Mucosa of rectum (tissue), 2 donors: Measurements from ENCODE around the gene MED13L.
"Not testable (repeated sequence)": the region's sequence is repeated elsewhere in the genome, so short reads cannot be mapped to it uniquely, and the experiment has no call there.

Experiments used
- H3K27ac ChIP-seq, 2 donors: one replicate each; pipeline ENCODE4 v1.7.0; 2013; ENCODE audit warnings: inconsistent platforms in 2 of 2, low read depth in 2 of 2, low read length in 2 of 2
- H3K27me3 ChIP-seq, 2 donors: one replicate each; pipeline ENCODE4 v1.7.0; 2013; ENCODE audit warnings: low read length in 2 of 2; ENCODE audit not compliant: control insufficient read depth in 2 of 2, insufficient read depth in 2 of 2
- H3K36me3 ChIP-seq, 2 donors: one replicate each; pipeline ENCODE4 v1.7.0; 2013; ENCODE audit warnings: low read length in 2 of 2; ENCODE audit not compliant: control insufficient read depth in 2 of 2, insufficient read depth in 2 of 2
- H3K4me1 ChIP-seq, 2 donors: one replicate each; pipeline ENCODE4 v1.7.0; 2013; ENCODE audit warnings: low read length in 2 of 2, mild to moderate bottlenecking in 1 of 2; ENCODE audit not compliant: control insufficient read depth in 2 of 2, insufficient read depth in 2 of 2
- H3K4me3 ChIP-seq, 2 donors: one replicate each; pipeline ENCODE4 v1.7.0; 2013; ENCODE audit warnings: low read length in 2 of 2
- H3K9ac ChIP-seq, 2 donors: one replicate each; pipeline ENCODE4 v1.7.0; 2013; ENCODE audit warnings: low read length in 2 of 2, low read depth in 1 of 2, mild to moderate bottlenecking in 1 of 2
- H3K9me3 ChIP-seq, 2 donors: one replicate each; pipeline ENCODE4 v1.7.0; 2013; ENCODE audit warnings: low read length in 2 of 2; ENCODE audit not compliant: control insufficient read depth in 2 of 2
- donor health status: healthy.
- donor health status: Normal muscosa, but diverticular disease.

Gene MED13L

DNA sequence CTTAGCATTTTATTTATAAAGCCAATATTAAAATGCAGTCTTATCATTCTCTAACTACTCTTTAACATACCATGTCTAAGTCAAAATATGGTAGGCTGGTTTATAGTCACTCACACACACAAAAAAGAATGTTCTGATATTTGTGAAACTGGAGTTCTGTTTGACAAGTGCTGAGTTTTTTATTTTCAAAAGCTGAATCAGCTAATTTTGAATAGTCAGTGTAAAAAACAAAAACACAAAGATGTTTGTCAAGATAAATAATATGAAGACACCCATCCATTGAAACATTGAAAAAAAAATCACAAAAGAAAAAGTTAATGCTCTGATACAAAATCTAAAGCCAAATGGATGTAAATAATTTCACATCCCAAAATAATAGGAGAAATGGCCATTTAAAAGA lies 231.5 kb downstream of the MED13L start:
- Histone ChIP-seq H3K4me1 (peaks cover 0 to 4% of the 10 kb centered on the region in 2 donors), H3K27me3 (no peaks in the 10 kb centered on the region), H3K4me3 (no peak overlapping the region), H3K9ac (no peak overlapping the region), H3K9me3 (no peaks in the 10 kb centered on the region), H3K36me3 (no peaks in the 10 kb centered on the region), H3K27ac (no peak overlapping the region)

DNA sequence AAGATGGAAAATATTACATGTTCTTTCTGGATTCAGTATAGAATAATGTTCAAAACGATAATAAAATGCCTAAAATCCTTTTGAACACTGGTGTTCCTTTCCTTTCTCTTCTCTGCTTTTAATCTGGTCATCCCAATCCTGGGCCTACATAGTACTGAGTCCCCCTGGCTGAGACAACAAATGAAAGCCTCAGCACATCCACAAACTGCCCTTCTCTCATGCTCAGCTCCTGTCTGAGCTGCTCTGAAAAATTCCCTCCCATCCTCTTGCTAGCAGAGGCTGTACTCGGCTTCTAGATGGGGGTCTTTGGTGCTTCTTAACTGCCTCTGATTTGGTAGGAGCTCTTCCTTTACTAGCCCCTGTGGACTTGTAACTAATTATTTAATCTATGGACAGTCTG lies 232.3 kb downstream of the MED13L start:
- Histone ChIP-seq H3K9me3 (no peaks in the 10 kb centered on the region), H3K4me1 (peaks cover 0 to 3% of the 10 kb centered on the region in 2 donors), H3K27ac (no peak overlapping the region), H3K4me3 (no peak overlapping the region), H3K9ac (no peak overlapping the region), H3K27me3 (no peaks in the 10 kb centered on the region), H3K36me3 (no peaks in the 10 kb centered on the region)

DNA sequence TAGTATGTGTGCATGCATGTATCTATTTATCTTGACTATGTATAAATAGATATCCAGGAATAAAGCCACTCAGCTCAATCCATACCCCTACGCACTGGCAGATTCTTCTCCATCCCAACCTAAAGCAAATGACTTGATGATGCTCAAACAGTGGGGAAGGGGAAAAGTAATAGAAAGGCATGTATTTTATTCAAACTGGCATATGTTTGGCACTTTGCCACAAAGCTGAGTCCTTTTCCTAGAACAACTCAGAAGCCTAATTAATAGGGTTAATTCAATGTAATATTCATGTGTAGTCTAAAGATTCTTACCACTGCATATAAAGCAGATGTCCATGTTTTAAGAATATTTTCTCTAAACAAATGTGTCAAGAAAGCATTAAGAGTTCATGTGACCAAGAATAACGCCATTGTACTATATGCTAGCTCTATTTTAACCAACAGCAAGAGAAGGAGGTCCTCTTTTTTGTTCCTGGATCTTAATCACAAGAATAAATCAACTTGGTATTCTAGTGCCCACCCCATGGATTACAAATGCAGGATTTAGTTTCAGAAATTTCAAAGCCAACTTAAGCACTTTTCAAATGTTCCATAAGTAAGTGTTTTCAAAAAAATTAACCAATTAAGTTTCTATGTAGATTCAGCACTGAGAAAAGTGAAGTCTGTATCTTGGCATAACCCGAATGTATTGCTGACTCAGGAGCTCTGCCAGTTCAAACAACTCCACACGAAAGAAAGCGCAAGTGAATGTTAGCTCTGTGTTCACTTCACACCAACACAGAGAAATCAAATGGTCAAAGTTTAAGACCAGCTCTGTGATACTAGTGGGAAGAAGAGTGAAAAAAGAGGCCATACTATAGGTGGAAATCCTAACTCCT lies 233.6 kb downstream of the MED13L start:
- H3K9me3 ChIP-seq: no peaks in the 10 kb centered on the region
- H3K27me3 ChIP-seq: no peaks in the 10 kb centered on the region
- H3K9ac ChIP-seq: no peak overlapping the region
- no peak overlapping the region for H3K4me3 ChIP-seq
- H3K36me3 ChIP-seq: no peaks in the 10 kb centered on the region
- no peak overlapping the region for H3K27ac ChIP-seq
- H3K4me1 ChIP-seq: no peaks in the 10 kb centered on the region

DNA sequence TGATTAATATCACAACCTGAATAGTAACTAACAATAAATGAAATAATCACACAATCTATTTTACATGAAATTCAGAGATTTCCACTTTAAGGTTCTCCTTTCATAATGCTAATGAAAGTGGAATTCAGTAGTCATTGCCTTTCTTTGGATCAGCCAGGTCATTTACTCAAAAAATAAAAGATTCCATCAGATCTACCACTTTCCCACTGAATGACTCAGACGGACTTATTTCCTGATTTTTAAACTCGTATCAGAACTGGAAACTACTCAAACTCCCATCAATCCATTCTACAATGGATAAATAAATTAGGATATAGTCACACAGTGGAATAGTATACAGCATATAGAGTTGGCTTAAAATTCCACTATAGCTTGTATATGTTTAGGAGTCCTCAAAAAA lies 237.1 kb downstream of the MED13L start:
- Histone ChIP-seq H3K4me1 (no peaks in the 10 kb centered on the region), H3K9ac (no peak overlapping the region), H3K4me3 (no peak overlapping the region), H3K27ac (no peak overlapping the region), H3K36me3 (no peaks in the 10 kb centered on the region), H3K9me3 (no peaks in the 10 kb centered on the region), H3K27me3 (no peaks in the 10 kb centered on the region)

DNA sequence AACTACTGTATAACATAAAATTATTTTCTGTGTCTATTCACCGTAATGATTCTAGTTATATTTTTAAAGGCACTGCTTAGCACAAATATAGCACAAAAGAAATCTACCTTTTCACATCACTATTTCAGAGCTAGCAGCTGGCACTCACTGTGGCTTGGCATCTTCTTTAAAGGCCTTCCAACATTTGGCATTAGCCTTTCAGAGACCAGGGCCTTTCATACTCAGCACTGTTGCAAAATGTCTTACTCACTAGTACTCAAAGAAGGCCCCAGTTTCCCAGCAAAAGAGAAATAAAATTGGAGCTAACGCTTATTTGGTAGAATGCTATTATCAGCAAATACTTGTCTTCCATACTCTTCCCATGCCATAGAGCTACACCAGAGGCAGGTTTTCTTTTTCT lies 238.4 kb downstream of the MED13L start:
- H3K27me3 ChIP-seq: no peaks in the 10 kb centered on the region
- no peaks in the 10 kb centered on the region for H3K36me3 ChIP-seq
- no peaks in the 10 kb centered on the region for H3K4me1 ChIP-seq
- H3K9ac ChIP-seq: no peak overlapping the region
- H3K4me3 ChIP-seq: no peak overlapping the region
- no peaks in the 10 kb centered on the region for H3K9me3 ChIP-seq
- no peak overlapping the region for H3K27ac ChIP-seq

DNA sequence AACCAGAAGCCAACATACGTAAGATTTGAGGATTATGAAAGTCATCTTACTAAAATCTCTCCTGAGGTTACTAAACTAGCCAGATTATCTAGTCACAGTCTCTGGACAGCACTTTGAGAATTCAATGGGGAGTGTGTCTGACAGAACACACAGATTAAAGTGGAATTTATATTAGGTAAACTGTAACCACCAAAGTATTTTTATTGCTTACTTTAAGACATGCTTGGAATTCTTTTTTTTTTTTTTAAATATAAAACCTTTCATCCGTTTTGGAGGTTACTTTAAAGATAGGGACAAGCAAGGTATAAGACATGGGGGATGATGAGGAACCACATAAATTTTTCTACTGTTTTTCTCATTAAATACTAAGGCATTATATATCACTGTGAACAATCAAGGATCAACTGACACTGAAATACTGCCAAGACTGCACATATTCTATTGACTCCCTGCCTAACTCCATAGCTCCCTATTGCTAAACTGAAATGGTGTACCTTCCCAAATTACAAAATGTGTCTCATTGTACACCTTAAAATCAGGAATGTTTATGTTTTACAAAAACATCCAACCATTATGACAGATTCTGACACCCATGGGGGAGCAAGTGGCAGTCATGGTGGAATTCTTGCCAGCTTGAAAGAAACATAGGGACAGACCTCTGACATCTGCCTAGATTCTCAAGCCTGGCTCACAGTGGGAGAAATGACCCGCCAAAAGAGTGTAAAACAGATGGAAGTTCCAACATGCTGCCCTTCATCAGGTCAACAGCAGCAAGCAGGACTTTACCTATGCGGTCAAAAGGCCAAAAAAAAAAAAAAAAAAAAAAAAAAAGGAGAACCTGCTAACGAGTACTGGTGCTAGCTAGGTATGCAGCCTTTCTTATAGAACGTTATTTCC lies 239.3 kb downstream of the MED13L start:
- Histone ChIP-seq H3K4me1 (no peaks in the 10 kb centered on the region), H3K27ac (no peak overlapping the region), H3K4me3 (no peak overlapping the region), H3K27me3 (no peaks in the 10 kb centered on the region), H3K9me3 (no peaks in the 10 kb centered on the region), H3K36me3 (no peaks in the 10 kb centered on the region), H3K9ac (no peak overlapping the region)

DNA sequence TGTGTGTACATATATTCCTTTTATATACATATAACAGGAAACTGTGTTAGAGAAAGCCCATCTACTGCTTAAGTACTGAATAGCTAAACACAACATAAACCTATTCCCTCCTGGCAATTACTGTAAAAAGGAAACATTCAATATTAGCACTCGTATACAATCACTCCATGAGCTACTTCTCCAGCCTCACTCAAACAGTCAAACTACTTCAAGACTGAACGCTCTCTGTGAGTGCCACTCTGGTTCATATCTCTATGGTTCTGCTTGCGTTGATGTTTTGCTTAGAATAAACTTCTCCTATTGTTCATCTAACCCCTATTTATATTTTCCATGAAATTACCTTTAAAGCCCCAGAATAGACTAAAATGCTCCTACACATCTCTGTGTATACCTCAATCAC lies 243.7 kb downstream of the MED13L start:
- Histone ChIP-seq H3K4me3 (no peak overlapping the region), H3K4me1 (no peaks in the 10 kb centered on the region), H3K27me3 (no peaks in the 10 kb centered on the region), H3K36me3 (no peaks in the 10 kb centered on the region), H3K9ac (no peak overlapping the region), H3K27ac (no peak overlapping the region), H3K9me3 (no peaks in the 10 kb centered on the region)

DNA sequence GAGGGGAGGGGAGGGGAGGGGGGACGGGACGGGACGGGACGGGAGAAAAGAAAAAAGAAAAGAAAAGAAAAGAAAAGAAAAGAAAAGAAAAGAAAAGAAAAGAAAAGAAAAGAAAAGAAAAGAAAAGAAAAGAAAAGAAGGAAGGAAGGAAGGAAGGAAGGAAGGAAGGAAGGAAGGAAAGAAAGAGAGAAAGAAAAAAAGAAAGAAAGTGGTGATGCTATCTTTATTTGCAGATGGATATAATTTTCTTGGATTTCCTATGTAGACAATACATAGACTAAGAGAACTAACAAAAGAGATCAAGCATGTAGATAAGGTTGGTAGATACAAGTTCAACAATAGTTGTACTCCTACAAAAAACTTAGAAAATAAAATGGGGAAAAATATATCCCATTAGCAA lies 245.9 kb downstream of the MED13L start:
- H3K4me3 ChIP-seq, H3K9ac ChIP-seq, H3K27me3 ChIP-seq, H3K4me1 ChIP-seq, H3K36me3 ChIP-seq, H3K9me3 ChIP-seq, H3K27ac ChIP-seq: not testable (repeated sequence)

DNA sequence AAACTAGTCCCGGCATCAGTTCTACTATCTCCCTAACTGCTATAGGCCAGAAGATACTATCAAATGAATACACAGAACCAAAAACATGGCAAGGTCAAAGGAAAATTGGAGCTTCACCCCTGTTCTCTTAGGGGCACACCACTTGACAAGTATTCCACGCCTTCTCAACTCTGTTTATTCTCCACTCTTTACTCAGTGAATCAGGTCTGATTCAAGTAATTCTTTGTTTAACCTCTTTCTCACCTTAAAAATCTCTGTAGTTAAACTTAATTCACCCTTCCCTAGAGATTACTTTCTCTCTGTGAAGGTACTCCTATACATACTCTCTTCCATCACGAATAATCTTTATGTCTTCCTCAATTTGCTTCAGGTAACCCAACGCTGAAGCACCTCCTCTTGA lies 248.9 kb downstream of the MED13L start:
- no peaks in the 10 kb centered on the region for H3K36me3 ChIP-seq
- no peak overlapping the region for H3K4me3 ChIP-seq
- no peaks in the 10 kb centered on the region for H3K27me3 ChIP-seq
- no peaks in the 10 kb centered on the region for H3K9me3 ChIP-seq
- H3K9ac ChIP-seq: no peak overlapping the region
- no peak overlapping the region for H3K27ac ChIP-seq
- no peaks in the 10 kb centered on the region for H3K4me1 ChIP-seq

DNA sequence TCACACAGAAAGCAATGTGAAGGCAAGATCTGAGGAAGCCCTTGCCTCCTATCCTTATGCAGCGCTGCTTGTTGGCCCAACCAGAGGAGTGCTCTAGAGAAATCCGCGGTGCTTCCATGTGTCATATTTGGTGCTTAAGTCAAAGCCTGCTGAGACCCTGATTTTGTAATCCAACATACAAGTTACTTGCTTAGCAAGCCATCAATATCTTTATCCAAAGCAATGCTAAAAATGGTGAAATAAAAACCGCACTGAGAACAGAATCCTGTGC lies 250.0 kb downstream of the MED13L start:
- Histone ChIP-seq H3K27ac (no peak overlapping the region), H3K27me3 (no peaks in the 10 kb centered on the region), H3K36me3 (no peaks in the 10 kb centered on the region), H3K4me3 (no peak overlapping the region), H3K4me1 (no peaks in the 10 kb centered on the region), H3K9ac (no peak overlapping the region), H3K9me3 (no peaks in the 10 kb centered on the region)
